ENCODE results near the gene CLTCL1. TPM values are rescaled to one million over a fixed set of nuclear protein-coding genes. Genes with fewer than 3 reads are reported as not detected.
"Not testable (repeated sequence)": the region's sequence is repeated elsewhere in the genome, so short reads cannot be mapped to it uniquely, and the experiment has no call there.

CLTCL1 gene
- polyA plus RNA-seq, 1 donor = 6.9 TPM

DNA sequence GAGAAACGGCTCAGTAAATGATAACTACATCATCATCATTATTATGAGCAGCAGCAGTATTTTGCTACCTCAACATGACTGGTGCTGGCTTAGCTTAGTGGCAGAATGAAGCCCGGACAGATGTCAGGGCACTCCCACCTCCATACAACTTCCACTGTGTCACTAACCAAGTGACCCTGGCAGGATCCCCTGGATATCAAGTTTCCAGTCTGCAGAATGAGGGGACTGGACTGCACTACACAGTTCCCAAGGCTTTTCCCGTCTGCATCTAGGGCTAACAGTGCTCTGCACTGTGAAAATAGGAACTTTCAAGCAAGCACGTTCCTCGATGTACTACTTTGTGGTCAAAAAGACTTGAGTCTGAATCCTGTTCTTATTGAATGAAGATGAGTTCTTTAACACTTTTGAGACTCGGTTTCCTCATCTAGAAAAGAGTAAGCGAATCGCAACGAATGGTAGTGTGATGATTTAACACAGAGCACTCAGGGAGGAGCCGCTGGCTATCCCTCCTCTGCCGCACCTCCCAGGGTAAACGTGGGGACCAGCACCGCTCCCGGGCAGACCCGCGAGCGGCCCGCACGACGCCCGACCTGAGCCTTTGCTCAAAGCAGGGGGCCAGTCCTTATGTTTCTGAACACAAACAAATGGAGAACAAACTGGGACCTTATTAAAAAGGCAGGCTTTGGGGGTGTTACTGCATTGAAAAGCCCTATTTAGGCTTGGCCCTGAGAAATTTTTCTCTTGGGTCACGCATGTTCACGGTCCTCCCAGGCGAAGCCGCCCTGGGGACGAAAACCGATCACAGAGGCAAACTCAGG is 910 bp downstream of the CLTCL1 start:
- DNase-seq = no peak

DNA sequence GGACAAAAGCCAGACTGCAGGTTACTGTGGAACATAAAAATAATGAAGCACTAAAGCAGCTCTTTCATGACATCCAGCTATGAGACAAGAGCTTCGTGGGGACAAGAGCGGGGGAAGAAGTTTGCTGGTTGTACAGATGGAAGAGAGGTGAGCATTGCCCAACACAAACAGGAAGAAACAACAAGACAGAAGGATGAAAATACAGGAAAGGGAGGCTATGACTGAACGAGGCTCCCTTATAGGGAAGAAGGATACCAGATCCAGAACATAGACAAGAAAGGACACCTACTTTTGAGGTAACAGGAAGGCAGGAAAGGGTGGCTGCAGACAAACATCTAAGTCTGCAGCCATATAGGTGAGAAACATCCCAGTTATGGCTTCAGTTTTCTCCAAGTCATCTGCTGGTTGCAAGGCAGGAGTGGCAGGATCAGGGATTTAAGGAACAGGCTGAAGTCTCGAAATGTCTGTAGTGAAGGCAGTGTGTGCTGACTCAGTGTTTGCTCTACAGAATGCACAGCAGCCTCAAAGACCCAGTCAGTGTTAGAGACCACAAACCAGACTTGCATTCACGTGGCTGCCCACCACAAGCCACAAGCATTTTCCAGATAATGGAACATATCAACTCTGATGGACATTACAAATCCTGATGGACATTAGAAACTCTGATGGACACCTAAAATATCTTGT is 1.9 kb downstream of the CLTCL1 start:
- DNase-seq = no peak

DNA sequence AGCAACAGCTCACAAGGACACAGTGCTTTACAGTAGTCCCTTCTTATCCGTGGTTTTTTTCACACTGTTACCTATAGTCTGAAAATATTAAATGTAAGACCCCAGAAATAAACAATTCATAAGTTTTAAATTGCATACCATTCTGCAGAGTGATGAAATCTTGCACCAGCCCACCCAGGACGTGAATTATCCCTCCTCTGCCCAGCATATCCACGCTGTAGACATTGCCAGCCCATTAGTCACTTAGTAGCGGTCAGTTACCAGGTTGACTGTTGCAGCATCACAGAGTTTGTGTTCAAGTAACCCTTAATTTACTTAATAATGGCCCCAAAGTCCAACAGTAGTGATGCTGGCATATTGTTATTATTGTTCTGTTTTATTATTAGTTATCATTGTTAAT is 3.6 kb downstream of the CLTCL1 start:
- DNase-seq = no peak

DNA sequence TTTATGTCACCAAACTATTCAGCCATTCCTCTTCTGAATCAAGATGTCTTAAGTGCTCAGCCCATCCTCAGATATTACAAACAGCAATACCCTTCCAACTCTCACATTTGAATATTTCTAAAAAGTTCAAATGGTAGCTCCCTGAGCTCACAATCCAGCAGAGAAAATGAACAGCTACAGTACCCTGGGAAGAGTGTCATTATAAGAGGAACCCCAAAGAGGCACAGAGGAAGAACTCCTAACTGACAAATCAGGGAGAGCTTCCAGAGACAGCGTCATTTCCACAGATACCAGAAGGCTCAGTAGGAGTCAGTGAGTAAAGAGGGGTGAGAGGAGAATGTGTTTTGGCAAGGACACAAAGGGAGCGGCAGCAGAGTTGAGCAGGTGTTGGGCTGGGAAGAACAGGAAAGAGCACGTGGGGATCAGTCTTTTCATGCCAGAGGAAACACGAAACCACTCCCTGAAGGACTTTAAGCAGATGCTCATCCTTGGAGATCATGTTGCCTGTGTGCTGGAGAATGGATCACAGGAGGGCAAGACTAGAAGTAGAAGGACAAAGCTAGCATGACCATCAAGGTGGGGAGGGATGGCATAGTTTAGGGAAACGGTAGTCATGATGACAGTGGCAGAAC is 4.3 kb downstream of the CLTCL1 start:
- DNase-seq = no peak

DNA sequence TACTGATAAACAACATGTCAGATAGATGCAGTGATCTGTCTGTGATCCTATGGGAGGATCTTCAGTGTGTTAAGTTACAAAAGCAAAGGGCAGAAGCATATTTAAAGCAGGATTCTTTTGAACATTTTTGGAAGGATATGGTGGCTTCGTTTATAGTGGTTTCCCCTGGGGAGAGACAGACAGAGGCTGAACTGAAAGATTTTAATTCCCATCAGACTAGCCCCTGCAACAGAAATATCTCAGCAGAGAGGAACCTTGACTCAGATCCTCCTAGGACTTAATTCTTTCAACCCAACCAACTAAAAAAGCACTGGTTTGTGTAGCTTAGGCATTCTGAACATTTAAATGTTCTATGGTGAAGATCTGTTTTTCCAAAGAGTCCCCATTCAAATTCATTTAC is 5.7 kb downstream of the CLTCL1 start:
- no peak for DNase-seq

DNA sequence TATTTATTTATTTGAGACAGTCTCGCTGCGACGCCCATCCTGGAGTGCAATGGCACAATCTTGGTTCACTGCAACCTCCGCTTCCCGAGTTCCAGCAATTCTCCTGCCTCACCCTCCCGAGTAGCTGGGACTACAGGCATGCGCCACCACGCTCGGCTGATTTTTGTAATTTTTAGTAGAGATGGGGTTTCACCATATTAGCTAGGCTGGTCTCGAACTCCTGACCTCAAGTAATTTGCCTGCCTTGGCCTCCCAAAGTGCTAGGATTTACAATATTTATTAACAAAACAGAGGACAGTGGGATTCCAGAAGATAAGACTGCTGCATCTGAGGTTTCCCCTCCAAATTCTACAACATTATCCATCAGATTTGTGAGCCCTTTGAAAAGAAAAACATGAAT is 12.4 kb downstream of the CLTCL1 start:
- not testable (repeated sequence) for DNase-seq

DNA sequence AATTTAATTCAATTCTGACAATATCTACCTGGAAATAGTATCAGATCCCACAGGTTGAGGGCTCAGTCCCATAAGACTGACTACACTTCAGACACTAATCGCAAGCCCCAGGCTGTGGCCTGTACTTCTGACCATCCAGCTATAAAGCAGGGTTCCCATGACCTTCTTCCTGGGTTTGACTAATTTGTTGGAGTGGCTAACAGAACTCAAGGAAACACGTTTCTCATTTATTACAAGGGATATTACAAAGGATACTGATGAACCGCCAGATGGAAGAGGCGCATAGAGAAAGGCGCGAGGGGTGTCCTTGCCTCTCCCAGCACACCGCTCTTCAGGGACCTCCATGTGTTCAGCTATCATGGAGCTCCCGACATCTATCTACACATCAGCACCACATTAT is 13.7 kb downstream of the CLTCL1 start:
- no peak for DNase-seq

DNA sequence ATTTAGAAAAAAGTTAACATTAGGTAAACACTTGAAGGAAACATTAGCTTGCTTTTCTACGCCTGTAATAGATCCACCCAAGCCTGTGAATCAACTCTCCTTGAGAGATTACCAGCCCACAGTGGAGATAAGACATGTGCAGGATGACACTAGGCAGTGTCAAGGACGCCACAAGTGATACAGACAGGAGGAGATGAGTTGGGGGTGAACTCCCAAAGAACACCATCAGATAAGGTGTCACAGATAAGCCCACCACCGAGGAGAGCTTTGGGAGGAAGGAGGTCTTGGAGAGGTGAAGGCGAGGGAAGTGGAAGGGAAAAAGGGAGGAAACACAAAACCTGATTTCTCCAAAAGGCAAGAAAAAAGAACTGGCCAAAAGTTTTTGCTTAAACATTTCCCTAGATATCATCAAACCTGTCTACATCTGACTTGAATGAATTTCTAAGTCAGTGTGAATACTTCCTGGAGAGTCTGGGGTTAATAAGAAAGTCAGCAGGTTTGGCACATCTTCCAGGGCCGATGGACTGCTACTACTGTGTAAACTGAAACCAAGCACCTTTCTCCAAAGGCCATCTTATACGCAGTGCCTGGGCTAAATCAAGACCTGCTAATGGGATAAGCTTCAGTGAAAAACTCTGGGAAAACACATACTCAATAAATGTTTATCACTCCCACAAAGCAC is 15.5 kb downstream of the CLTCL1 start:
- no peak for DNase-seq

DNA sequence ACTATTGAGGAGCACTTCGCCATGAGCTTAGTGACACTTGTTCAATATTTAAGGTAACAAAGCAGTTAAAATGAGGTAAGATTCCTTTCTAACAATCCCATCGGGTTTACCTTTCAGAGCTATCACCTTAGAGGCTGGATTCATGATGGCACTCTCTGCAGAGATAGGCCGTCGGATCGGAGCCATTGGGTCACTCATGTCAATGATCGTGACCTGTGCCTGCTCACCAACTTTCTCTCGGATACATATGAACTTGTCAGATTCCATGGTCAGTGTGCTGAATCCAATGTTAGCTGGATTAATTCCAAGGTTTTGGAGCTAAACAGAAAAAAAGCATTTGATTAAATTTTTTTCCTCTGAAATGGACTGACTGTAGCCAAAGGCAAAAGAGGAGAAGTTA is 16.0 kb downstream of the CLTCL1 start:
- DNase-seq = no peak

DNA sequence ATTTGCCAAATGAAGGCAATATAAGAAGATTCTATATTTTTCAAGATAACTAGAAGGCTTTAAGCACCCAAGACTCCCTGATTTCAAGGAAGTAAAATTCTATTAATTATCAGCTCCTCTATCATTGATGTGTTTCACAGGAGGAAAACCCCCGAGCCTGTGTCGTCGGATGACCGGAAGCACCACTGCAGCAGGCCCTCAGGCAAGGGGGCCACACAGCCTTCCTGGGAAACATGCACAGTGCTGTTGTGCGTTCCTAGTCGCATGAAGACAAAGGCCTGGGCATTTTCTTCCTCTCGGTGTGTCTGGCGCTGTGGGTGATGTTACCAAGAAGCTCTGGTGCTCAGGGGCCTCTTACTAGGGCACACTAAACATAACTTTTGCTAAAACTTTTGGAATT is 16.4 kb downstream of the CLTCL1 start:
- DNase-seq = no peak

DNA sequence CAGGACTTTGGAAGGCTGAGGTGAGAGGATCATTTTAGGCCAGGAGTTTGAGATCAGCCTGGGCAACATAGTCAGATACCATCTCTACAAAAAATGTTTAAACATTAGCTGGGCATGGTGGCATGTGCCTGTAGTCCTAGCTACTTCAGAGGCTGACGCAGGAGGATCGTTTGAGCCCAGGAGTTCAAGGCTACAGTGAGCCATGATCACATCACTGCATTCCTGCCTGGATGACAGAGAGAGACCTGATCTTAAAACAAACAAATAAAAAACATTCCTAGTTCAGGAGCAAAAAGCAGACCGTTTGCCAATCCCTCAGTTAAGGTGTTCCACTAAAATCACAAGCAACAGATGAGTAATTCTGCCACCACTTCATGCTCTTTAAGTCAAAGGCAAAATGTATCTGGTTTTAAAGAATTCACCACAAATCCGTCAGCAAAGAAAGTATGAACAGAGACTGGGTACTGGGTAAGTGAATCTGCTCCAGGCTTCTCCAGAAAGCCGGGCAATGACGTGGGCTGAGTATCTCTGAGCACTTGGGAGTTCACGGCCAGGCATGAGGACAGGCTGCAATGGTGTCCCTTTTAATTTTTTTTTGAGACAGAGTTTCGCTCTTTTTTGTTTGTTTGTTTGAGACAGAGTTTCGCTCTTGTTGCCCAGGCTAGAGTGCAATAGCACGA is 19.5 kb downstream of the CLTCL1 start:
- no peak for DNase-seq

DNA sequence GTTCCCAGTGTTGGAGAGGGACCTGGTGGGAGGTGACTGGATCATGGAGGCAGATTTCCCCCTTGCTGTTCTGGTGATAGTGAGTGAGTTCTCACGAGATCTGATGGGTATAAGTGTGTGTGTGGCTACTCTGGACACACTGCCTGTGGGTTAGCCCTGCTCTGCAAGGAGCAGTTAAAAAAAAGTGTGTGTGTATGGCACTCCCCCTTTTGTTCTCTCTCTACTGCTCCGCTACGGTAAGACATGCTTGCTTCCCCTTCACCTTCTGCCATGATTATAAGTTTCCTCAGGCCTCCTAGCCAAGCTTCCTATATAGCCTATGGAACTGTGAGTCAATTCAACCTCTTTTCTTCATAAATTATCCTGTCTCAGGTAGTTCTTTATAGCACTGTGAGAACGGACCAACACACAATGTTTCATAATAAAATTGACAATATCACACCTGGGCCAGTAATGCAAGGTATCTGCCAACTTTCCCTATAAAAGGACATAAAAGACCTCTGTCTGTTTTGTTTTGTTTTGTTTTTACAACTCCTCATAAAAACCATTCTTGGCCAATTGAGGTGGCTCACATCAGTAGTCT is 20.2 kb downstream of the CLTCL1 start:
- DNase-seq = no peak

DNA sequence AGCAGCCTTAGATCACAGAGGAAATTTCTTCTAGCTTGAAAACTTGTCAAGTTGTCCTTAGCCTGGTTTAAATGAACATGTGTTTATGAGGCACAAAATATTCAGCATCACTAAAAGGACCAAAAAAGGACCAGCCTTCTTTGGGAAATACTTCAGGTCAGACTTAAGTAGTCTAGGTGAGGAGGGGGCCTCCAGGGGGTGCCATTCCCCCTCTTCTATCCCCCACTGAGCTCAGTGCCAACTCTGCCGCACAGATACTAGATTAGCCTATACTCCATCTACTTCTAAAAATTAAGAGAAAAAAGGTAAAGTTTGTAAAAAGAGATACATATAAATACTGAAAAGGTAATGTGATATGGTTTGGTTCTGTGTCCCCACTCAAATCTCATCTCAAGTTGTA is 20.6 kb downstream of the CLTCL1 start:
- DNase-seq = no peak

DNA sequence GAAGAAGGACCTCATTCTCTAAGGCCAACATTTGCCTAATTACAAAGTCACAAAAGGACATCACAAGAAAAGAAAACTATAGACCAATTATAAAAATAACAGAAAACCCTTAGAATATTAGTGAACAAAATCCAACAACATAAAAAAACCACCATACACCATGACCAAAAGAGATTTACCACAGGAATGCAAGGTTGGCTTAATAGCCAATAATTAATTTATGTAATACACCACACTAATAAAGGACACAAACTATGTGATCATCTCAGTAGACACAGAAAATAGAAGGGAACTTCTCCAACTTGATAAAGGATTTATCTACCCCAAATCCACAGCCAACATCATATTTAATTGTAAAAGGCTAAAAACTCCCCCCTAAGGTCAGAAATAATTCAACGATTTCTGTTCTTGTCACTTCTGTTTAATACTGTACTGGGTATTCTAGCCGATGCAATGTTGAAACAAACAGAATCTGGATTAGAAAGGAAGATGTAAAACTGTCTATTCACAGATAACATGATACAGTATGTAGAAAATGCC is 24.9 kb downstream of the CLTCL1 start:
- DNase-seq = no peak

DNA sequence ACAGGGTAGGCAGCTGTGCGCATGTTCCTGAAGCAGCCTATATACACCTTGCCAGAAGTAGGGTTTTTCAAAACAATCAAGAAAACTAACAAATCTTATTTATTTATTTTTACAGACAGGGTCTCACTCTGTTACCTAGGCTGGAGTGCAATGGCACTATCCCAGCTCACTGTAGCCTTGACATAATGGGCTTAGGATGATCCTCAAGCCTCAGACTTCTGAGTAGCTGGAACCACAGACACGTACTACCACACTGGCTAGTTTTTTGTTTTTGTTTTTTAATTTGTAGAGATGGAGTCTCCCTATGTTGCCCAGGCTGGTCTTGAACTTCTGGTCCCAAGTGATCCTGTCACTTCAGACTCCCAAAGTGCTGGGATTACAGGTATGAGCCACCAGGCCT is 25.7 kb downstream of the CLTCL1 start:
- no peak for DNase-seq

DNA sequence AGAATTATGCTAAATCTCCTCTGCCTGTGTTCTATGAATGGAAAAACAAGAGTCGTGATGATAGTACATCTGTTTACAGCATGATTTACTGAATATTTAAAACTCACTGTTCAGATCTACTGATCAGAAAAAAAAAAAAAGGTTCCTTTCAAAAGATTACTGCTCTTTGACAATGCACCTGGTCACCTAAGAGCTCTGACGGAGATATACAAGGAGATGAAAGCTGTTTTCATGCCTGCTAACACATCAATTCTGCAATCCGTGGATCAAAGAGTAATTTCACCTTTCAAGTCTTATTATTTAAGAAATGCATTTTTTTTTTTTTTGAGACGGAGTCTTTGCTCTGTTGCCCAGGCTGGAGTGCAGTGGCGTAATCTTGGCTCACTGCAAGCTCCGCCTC is 30.7 kb downstream of the CLTCL1 start:
- no peak for DNase-seq

DNA sequence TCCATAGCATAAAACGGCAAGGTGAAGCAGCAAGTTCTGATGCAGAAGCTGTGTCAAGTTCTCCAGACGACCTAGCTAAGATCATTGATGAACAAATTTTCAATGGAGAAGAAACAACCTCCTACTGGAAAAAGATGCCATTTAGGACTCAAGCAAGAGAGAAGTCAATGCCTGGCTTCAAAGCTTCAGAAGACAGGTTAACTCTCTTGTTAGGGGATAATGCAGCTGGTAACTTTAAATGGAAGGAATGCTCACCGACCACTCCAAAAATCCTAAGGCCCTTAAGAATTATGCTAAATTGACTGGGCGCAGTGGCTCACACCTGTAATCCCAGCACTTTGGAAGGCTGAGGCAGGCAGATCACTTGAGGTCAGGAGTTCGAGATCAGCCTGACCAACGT is 31.3 kb downstream of the CLTCL1 start:
- DNase-seq = no peak

DNA sequence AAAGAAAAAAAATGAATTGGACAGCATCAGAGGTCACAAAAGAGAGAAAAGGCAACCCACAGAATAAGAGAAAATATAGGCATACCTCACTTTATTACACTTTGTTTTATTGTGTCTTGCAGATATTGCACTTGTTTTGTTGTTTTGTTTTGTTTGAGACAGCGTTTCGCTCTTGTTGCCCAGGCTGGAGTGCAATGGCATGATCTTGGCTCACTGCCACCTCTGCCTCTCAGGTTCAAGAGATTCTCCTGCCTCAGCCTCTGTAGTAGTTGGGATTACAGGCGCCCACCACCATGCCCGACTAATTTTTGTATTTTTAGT is 32.6 kb downstream of the CLTCL1 start:
- not testable (repeated sequence) for DNase-seq

DNA sequence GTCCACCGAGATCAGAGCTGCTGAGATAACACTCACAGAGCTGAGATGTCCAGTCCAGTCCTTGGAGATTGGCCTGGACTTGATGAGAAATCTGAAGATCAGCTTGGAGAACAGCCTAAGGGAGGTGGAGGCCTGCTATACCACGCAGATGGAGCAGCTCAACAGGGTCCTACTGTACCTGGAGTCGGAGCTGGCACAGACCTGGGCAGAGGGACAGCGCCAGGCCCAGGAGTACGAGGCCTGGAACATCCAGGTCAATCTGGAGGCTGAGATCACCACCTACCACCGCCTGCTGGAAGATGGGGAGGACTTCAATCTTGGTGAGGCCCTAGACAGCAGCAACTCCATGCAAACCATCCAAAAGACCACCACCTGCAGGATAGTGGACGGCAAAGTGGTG is 33.1 kb downstream of the CLTCL1 start:
- DNase-seq = no peak

DNA sequence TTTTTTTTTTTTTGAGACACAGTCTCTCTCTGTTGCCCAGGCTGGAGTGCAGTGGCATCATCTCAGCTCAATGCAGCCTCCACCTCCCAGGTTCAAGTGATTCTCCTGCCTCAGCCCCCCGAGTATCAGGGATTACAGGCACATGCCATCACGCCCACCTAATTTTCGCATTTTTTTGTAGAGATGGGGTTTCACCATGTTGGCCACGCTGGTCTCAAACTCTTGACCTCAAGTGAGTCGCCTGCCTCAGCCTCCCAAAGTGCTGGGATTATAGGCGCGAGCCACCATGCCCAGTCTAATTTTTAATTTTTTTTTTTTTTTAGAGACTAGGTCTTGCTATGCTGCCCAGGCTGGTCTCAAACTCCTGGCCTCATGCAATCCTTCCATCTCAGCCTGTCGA is 35.2 kb downstream of the CLTCL1 start:
- not testable (repeated sequence) for DNase-seq

DNA sequence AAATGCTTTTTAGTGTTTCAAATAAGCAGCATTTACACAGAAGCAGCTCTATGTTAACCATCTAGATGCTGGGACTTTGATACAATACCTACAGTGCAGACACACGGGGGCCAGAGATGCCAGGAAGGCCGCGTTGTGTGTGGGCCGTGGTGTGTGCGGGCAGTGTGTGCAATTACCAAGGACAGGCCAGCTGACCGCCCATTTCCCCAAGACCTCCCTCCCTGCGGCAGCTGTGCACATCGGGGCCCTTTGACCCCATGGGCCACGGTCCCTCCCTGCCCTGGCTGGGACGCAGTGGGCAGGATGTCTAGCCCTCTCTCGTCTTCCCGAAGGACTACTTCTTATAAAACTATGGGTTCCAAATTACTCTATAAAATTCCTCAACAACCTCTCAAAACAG is 38.4 kb downstream of the CLTCL1 start:
- no peak for DNase-seq

Measured in left kidney (tissue), 2 donors.